ENCODE results near the gene GPRC5A.

DNA sequence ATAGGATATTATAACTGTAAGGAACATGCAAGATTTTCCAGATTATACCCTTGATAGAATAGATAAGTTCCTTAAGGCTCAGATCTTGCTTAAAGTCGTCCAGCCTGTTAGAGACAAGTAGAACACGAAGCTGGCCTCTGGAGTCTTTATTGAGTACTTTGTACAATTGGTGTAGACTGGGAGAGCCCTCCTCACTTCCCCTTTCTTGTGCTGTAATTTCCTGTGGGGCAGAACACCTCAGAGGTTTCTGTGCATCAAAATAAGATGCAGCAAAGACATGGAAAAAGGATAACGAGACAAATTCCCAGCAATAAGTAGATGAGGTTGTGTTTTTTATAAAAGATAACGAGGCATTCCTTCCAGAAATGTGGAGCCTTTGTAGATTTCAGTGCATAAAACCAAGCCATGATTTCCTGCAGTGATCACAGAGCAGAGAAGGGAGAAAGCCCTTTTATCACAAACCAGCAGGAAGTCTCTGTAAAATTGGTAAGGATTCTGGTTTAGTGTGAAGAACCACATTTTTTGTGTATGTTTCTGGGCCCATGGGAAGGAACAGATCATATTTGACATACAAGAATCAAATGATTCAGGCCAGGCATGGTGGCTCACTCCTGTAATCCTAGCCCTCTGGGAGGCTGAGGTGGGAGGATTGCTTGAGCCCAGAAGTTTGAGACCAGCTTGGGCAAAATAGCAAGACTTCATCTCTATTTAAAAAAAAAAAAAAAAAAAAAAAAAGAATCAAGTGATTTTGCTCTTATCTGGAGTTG, 18.0 kb downstream of the GPRC5A start:
- TF ChIP-seq CTCF (IDR thresholded peaks at IDR 0.05) (no peak), POLR2A (IDR thresholded peaks at IDR 0.05) (no peak), EP300 (IDR thresholded peaks at IDR 0.05) (no peak)
